ENCODE measurements around the gene P2RY14.

The P2RY14 gene

GRCh38 chr3:151303751-151304150 lies 25.4 kb upstream of the P2RY14 start:
- H3K4me3 ChIP-seq (ENCODE audit: low read depth, low read length): no peak overlapping the region
- no peak for DNase-seq (ENCODE audit: low read depth)
- TF ChIP-seq CTCF (conservative IDR thresholded peaks at IDR 0.05; ENCODE audit: low read depth, low read length): no peak

GRCh38 chr3:151301787-151302186 lies 23.4 kb upstream of the P2RY14 start:
- DNase-seq (ENCODE audit: low read depth): peak; percentile 78
- no peak for TF ChIP-seq CTCF (conservative IDR thresholded peaks at IDR 0.05; ENCODE audit: low read depth, low read length)
- H3K4me3 ChIP-seq (ENCODE audit: low read depth, low read length): no peak overlapping the region

- no peak overlapping the region for H3K4me3 ChIP-seq (ENCODE audit: low read depth, low read length)
- no peak for DNase-seq (ENCODE audit: low read depth)
- TF ChIP-seq CTCF (conservative IDR thresholded peaks at IDR 0.05; ENCODE audit: low read depth, low read length): no peak
Measured at GRCh38 chr3:151300539-151300938, 22.2 kb upstream of the P2RY14 start.

- no peak overlapping the region for H3K4me3 ChIP-seq (ENCODE audit: low read depth, low read length)
- TF ChIP-seq CTCF (conservative IDR thresholded peaks at IDR 0.05; ENCODE audit: low read depth, low read length): no peak
- DNase-seq (ENCODE audit: low read depth): no peak
Measured at GRCh38 chr3:151299006-151299405, 20.7 kb upstream of the P2RY14 start.

GRCh38 chr3:151297429-151297828 lies 19.1 kb upstream of the P2RY14 start:
- no peak for TF ChIP-seq CTCF (conservative IDR thresholded peaks at IDR 0.05; ENCODE audit: low read depth, low read length)
- DNase-seq (ENCODE audit: low read depth): peak; percentile 79
- no peak overlapping the region for H3K4me3 ChIP-seq (ENCODE audit: low read depth, low read length)

GRCh38 chr3:151296226-151296625 lies 17.9 kb upstream of the P2RY14 start:
- DNase-seq (ENCODE audit: low read depth): no peak
- H3K4me3 ChIP-seq (ENCODE audit: low read depth, low read length): no peak overlapping the region
- no peak for TF ChIP-seq CTCF (conservative IDR thresholded peaks at IDR 0.05; ENCODE audit: low read depth, low read length)

- no peak for DNase-seq (ENCODE audit: low read depth)
- no peak for TF ChIP-seq CTCF (conservative IDR thresholded peaks at IDR 0.05; ENCODE audit: low read depth, low read length)
- H3K4me3 ChIP-seq (ENCODE audit: low read depth, low read length): no peak overlapping the region
Measured at GRCh38 chr3:151293127-151293526, 14.8 kb upstream of the P2RY14 start.
